Breast epithelium (tissue), 4 donors: ENCODE results near the gene SH3BP5. TPM values are rescaled to one million over a fixed set of nuclear protein-coding genes. Genes with fewer than 3 reads are reported as not detected.
A peak's percentile ranks its signal among the peaks of the same experiment; 100 is the strongest.
"Not testable (repeated sequence)": the region's sequence is repeated elsewhere in the genome, so short reads cannot be mapped to it uniquely, and the experiment has no call there.

Experiments
- DNase-seq, 2 donors: peaks; one replicate each; pipeline ENCODE4 v3.0.0-alpha.2; 2019; ENCODE audit warnings: low spot score in 2 of 2
- H3K27ac ChIP-seq, 2 donors: fragments of 200-600 bp; sonication (generic) in 1 of 2; one replicate each; pipeline ENCODE4 v1.5.1; 2016 to 2019; ENCODE audit warnings: mild to moderate bottlenecking in 1 of 2
- H3K27me3 ChIP-seq, 2 donors: fragments of 200-600 bp; sonication (generic) in 1 of 2; one replicate each; pipeline versions ENCODE4 v1.5.1 to v1.6.0; 2017 to 2019; ENCODE audit warnings: control low read depth in 1 of 2, mild to moderate bottlenecking in 1 of 2
- H3K36me3 ChIP-seq: fragments of 200-600 bp; one replicate; pipeline ENCODE4 v1.5.1; 2019
- H3K4me1 ChIP-seq, 2 donors: fragments of 200-600 bp; sonication (generic); one replicate each; pipeline ENCODE4 v1.5.1; 2016 to 2019; ENCODE audit warnings: control low read depth in 1 of 2
- H3K4me3 ChIP-seq, 3 donors: fragments of 200-600 bp; sonication (generic); 1 replicate in 2 of 3; 2 replicates in 1 of 3; pipeline ENCODE4 v1.5.1; 2016 to 2019; ENCODE audit warnings: mild to moderate bottlenecking in 3 of 3, moderate library complexity in 2 of 3
- H3K9me3 ChIP-seq, 2 donors: fragments of 200-600 bp; sonication (generic) in 1 of 2; one replicate each; pipeline ENCODE4 v1.5.1; 2016 to 2019; ENCODE audit warnings: control low read depth in 1 of 2
- CTCF ChIP-seq, 3 donors: fragments of 450-650 bp; IDR thresholded peaks; one replicate each; pipeline ENCODE4 v1.5.1; 2016 to 2017; ENCODE audit warnings: antibody characterized with exemption in 3 of 3, mild to moderate bottlenecking in 3 of 3, moderate library complexity in 3 of 3
- POLR2A ChIP-seq: fragments of 450-650 bp; IDR thresholded peaks from one replicate; pipeline ENCODE4 v1.6.1; 2016; ENCODE audit warnings: antibody characterized with exemption, mild to moderate bottlenecking, moderate library complexity
- POLR2AphosphoS5 ChIP-seq, 3 donors: sonication (generic); formaldehyde crosslinking; IDR thresholded peaks; one replicate each; pipeline ENCODE4 v1.6.1; 2017; ENCODE audit warnings: antibody characterized with exemption in 3 of 3
- intact Hi-C: fragments of 100-400 bp; cut with DNase I; formaldehyde crosslinking; loops from one replicate; pipeline ENCODE4 v1.15.1; 2023; ENCODE audit warnings: low total_unique reads
- total RNA-seq, 3 donors: library from RNA; depleted of rRNA; stranded (reverse); fragments of >200 nt; gene quantifications; one replicate each; pipeline ENCODE4 v1.1.0, GENCODE V29; 2016

Gene SH3BP5
- total RNA-seq, 3 donors from 2014 or later, result 56.9 to 96.2 (median 83.2) TPM

DNA sequence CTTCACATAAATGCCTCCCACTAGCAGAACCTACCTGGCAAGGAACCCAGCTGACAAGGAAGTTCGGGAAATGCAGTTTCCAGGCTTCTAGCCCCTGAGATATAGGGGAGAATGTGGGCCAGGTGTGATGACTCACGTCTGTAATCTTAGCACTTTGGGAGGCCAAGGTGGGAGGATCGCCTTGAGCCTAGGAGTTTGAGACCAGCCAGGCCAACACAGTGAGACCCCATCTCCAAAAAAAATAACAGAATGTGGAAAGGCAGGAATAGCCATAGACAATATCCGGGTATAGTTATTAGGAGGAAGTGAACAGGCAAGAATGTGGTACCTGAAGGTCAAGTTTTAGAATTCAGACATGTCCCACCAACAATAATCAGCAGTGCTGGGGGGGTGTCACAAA lies 40.5 kb upstream of the SH3BP5 start:
- Histone ChIP-seq H3K36me3 (no peaks in the 10 kb centered on the region), H3K27ac (no peak overlapping the region), H3K4me3 (no peak overlapping the region), H3K4me1 (no peaks in the 10 kb centered on the region), H3K9me3 (no peaks in the 10 kb centered on the region), H3K27me3 (no peaks in the 10 kb centered on the region)
- no peak for DNase-seq
- intact Hi-C loops, result no loop called here
- TF ChIP-seq POLR2A (no peak), POLR2AphosphoS5 (IDR thresholded peaks at IDR 0.05) (no peak), CTCF (IDR thresholded peaks at IDR 0.05) (no peak)

GRCh38 chr3:15368561-15369135 lies 36.3 kb upstream of the SH3BP5 start:
- Histone ChIP-seq H3K36me3 (no peaks in the 10 kb centered on the region), H3K9me3 (no peaks in the 10 kb centered on the region), H3K27me3 (no peaks in the 10 kb centered on the region), H3K4me3 (no peak overlapping the region), H3K4me1 (no peaks in the 10 kb centered on the region), H3K27ac (no peak overlapping the region)
- DNase-seq, result no peak
- no peak for TF ChIP-seq CTCF (IDR thresholded peaks at IDR 0.05)
- TF ChIP-seq POLR2AphosphoS5 (IDR thresholded peaks at IDR 0.05), result peak in 1 of 3 donors; percentile 19
- no peak for TF ChIP-seq POLR2A
- intact Hi-C loops, result no loop called here

- Histone ChIP-seq H3K4me1 (no peaks in the 10 kb centered on the region), H3K27me3 (no peaks in the 10 kb centered on the region), H3K36me3 (no peaks in the 10 kb centered on the region), H3K27ac (no peak overlapping the region), H3K4me3 (no peak overlapping the region), H3K9me3 (no peaks in the 10 kb centered on the region)
- TF ChIP-seq POLR2A, result no peak
- TF ChIP-seq CTCF (IDR thresholded peaks at IDR 0.05), result no peak
- TF ChIP-seq POLR2AphosphoS5 (IDR thresholded peaks at IDR 0.05), result no peak
- no peak for DNase-seq
- intact Hi-C loops, result no loop called here
These were observed 34.7 kb upstream of the SH3BP5 start for GRCh38 chr3:15367059-15367458.

- H3K4me3 ChIP-seq, H3K4me1 ChIP-seq, H3K27me3 ChIP-seq, H3K9me3 ChIP-seq, intact Hi-C loops, H3K27ac ChIP-seq, H3K36me3 ChIP-seq: not testable (repeated sequence)
- DNase-seq, result peak in 1 of 2 donors; percentile 43
These were observed 31.7 kb upstream of the SH3BP5 start for GRCh38 chr3:15364078-15364477.

DNA sequence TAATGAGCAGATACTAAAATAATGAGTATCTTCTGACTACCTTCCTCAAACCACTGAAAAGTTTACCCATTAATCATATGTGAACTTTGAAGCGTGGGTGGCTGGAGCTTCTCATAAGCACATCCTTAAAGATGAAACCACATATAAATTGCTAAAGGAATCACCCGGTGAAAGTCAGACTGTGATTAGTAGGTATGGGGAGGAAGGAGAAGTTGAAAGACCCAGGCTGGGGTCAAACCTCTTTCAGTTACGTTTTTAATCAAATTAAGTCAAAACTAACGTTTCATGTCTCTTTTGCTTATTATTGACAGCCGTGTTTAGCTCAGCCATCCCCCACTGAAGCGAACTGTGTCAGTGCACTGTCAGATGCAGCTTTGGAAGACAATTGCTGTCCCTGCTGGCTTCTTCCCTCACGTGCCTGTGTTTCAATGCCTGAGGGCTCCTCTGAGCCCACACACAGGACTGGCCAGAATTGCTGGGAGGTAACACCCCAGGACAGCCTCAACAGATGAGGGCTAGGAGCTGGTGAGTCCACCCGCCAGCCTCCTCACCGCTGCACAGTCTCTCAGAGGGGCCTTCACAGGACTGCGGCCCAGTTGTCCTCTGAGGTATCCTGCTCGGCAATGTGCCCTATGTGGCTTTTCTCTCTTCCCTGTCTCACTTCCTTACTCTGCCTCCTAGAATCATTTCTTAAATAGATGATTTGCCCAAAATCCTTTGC lies 29.3 kb upstream of the SH3BP5 start:
- no peaks in the 10 kb centered on the region for H3K27me3 ChIP-seq
- H3K27ac ChIP-seq, result peak overlapping the region; percentile 56 to 83
- peaks cover 0 to 10% of the 10 kb centered on the region in 2 donors for H3K4me1 ChIP-seq
- no peak overlapping the region for H3K4me3 ChIP-seq
- H3K36me3 ChIP-seq, result no peaks in the 10 kb centered on the region
- no peak for TF ChIP-seq CTCF (IDR thresholded peaks at IDR 0.05)
- no peak for TF ChIP-seq POLR2A
- no peak for TF ChIP-seq POLR2AphosphoS5 (IDR thresholded peaks at IDR 0.05)
- no peaks in the 10 kb centered on the region for H3K9me3 ChIP-seq
- intact Hi-C loops, result no loop called here
- no peak for DNase-seq
